ENCODE data around the gene CASKIN2. TPM values are rescaled to one million over a fixed set of nuclear protein-coding genes. Genes with fewer than 3 reads are reported as not detected.
A peak's percentile ranks its signal among the peaks of the same experiment; 100 is the strongest.

Gene CASKIN2
- total RNA-seq, 1 experiment from 2014 or later, result 40.0 TPM

DNA sequence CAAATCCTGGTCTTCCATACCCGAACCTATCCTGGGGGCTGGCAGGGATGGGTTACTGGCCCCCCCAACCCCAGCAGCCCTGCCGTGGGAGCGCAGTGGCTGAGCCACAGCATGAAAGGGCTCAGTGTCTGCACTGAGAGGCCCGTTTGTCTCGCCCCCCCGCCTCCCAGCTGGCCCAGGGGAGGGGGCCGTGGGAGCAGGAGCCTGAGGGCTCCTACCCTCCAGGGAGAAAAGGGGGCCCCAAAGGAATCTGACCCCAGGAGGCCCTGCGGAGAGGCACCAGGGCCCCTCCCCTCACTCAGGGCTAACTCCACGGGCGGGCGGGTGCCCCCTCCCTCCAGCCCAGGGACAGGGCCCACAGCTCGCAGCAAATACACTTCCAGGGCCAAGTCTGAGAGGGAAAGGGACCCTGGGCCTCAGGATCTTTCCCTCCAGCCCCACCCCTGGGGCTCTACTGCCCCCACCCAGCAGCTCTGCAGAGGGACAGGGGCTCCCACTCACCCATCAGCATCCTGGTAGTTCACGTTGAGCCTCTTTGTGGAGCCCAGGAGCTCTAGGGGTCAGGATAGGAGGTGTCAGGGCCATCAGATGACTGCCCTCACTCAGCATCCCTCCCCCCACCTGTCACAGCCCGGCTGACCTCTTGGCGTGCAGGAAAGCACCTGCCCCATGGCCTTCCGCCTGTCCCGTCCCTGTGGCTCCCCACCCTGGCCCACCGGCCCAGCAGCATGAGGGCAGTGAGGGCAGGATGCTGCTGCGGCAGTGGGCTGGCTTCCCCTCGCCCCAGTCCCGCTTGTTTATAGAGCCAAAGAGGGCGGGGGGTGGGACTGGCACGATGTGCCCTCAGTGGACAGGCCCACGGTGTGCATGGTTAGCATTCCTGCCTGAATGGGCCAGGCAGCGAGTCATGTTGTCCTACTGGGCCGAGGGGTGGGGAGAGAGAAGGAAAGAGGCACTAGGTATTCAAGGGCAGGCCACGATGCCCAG lies 7.3 kb downstream of the CASKIN2 start:
- no peaks in the 10 kb centered on the region for H3K9me3 ChIP-seq (ENCODE audit: control insufficient read depth, insufficient read depth, low read depth, low read length)
- DNase-seq (ENCODE audit: low read depth, low spot score), result no peak
- CTCF ChIA-PET, result interaction anchor here (0.5 to 0.7 kb wide), 2 partner anchors 30 to 112 kb away, joined by 4 to 9 read pairs; no protein-coding TSS in a partner anchor
- TF ChIP-seq POLR2AphosphoS5 (IDR thresholded peaks at IDR 0.05; ENCODE audit: low read depth, low read length) (no peak), CTCF (IDR thresholded peaks at IDR 0.05) (no peak), TCF7L2 (IDR thresholded peaks at IDR 0.05; ENCODE audit: low read depth, low read length) (no peak), SIN3A (IDR thresholded peaks at IDR 0.05; ENCODE audit: borderline replicate concordance, insufficient read depth, low read depth, low read length) (no peak)
- TF ChIP-seq, protein P1, sequence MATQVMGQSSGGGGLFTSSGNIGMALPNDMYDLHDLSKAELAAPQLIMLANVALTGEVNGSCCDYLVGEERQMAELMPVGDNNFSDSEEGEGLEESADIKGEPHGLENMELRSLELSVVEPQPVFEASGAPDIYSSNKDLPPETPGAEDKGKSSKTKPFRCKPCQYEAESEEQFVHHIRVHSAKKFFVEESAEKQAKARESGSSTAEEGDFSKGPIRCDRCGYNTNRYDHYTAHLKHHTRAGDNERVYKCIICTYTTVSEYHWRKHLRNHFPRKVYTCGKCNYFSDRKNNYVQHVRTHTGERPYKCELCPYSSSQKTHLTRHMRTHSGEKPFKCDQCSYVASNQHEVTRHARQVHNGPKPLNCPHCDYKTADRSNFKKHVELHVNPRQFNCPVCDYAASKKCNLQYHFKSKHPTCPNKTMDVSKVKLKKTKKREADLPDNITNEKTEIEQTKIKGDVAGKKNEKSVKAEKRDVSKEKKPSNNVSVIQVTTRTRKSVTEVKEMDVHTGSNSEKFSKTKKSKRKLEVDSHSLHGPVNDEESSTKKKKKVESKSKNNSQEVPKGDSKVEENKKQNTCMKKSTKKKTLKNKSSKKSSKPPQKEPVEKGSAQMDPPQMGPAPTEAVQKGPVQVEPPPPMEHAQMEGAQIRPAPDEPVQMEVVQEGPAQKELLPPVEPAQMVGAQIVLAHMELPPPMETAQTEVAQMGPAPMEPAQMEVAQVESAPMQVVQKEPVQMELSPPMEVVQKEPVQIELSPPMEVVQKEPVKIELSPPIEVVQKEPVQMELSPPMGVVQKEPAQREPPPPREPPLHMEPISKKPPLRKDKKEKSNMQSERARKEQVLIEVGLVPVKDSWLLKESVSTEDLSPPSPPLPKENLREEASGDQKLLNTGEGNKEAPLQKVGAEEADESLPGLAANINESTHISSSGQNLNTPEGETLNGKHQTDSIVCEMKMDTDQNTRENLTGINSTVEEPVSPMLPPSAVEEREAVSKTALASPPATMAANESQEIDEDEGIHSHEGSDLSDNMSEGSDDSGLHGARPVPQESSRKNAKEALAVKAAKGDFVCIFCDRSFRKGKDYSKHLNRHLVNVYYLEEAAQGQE (IDR thresholded peaks at IDR 0.05; ENCODE audit: insufficient read depth in 1 of 2, low read depth in 2 of 2, low read length in 1 of 2), result no peak
- no peaks in the 10 kb centered on the region for H3K36me3 ChIP-seq (ENCODE audit: control insufficient read depth, insufficient read depth, low read length)
- BruUV-seq (replicated peaks), result no TSS peak
- H3K27ac ChIP-seq (ENCODE audit: low read length), result no peak overlapping the region
- ATAC-seq, result 0 out of 2 replicates have a peak, but pooled peaks have one; percentile 1
- intact Hi-C loops (cut with micrococcal nuclease; ENCODE audit: unreplicated experiment) (loop anchor here (5.0 kb wide), 1 partner anchor 81 kb away; no protein-coding TSS in a partner anchor), in situ Hi-C loops (cut with HindIII; ENCODE audit: low pct_unique_long_range_greater_than_20kb, low sequenced_read_pairs) (no loop called here)
- H3K27me3 ChIP-seq (ENCODE audit: control insufficient read depth, insufficient read depth, low read length), result no peaks in the 10 kb centered on the region
- no peak overlapping the region for H3K4me3 ChIP-seq (ENCODE audit: low read depth in 2 of 2, low read length in 2 of 2)
- POLR2A ChIA-PET, result interaction anchor here (0.6 kb wide), 1 partner anchor 10 kb away, joined by 3 read pairs; no protein-coding TSS in a partner anchor
- peaks cover 28% of the 10 kb centered on the region for H3K4me1 ChIP-seq (ENCODE audit: control insufficient read depth, insufficient read depth, low read length)

DNA sequence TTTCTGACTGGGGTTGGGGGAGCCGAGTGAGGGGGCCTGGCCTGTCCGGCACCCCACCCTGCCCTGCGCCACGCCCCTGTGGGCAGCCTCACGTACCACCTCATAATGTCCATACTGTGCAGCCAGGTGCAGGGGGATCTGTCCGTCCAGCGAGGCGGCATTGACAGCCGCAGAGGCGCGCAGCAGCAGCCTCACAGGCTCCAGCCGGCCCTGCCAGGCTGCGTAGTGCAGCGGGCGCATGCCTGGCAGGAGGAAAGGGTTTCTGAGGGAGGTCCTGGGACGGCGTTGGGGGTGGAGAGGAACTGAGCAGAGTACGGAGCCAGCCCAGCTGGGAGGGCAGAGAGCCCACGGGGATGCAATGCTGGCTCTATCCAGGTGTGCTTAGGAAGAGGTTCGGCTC lies 8.4 kb downstream of the CASKIN2 start:
- in situ Hi-C loops (cut with HindIII; ENCODE audit: low pct_unique_long_range_greater_than_20kb, low sequenced_read_pairs), result no loop called here
- ATAC-seq (no peak), DNase-seq (ENCODE audit: low read depth, low spot score) (no peak)
- Histone ChIP-seq H3K27me3 (ENCODE audit: control insufficient read depth, insufficient read depth, low read length) (no peaks in the 10 kb centered on the region), H3K36me3 (ENCODE audit: control insufficient read depth, insufficient read depth, low read length) (no peaks in the 10 kb centered on the region), H3K27ac (ENCODE audit: low read length) (no peak overlapping the region), H3K4me3 (ENCODE audit: low read depth in 2 of 2, low read length in 2 of 2) (no peak overlapping the region), H3K4me1 (ENCODE audit: control insufficient read depth, insufficient read depth, low read length) (peaks cover 19% of the 10 kb centered on the region), H3K9me3 (ENCODE audit: control insufficient read depth, insufficient read depth, low read depth, low read length) (no peaks in the 10 kb centered on the region)
- POLR2A ChIA-PET, result no interaction called here
- CTCF ChIA-PET, result no interaction called here
- TF ChIP-seq SIN3A (IDR thresholded peaks at IDR 0.05; ENCODE audit: borderline replicate concordance, insufficient read depth, low read depth, low read length), result no peak
- intact Hi-C loops (cut with micrococcal nuclease; ENCODE audit: unreplicated experiment), result loop anchor here (5.0 kb wide), 1 partner anchor 80 kb away; no protein-coding TSS in a partner anchor
- BruUV-seq (replicated peaks), result no TSS peak

Data from Panc1 (cell line).